Hair follicle dermal papilla cell (primary cell): ENCODE results near the gene HMBS. TPM values are rescaled to one million over a fixed set of nuclear protein-coding genes. Genes with fewer than 3 reads are reported as not detected.

Experiments
- total RNA-seq: library from RNA; depleted of rRNA; stranded (reverse); fragments of >200 nt; gene quantifications from 2 replicates; pipeline ENCODE4 v1.2.3, GENCODE V29; 2012

HMBS gene
- 7.3 and 9.7 TPM in 2 replicates for total RNA-seq

GRCh38 chr11:119084663-119085436 is at the start of gene HMBS:
Gene HMBS (plus strand): TSS chr11:119084881. CDS start chr11:119085034, 153 bp downstream.

GRCh38 chr11:119057000-119057769 is 27.5 kb upstream of the HMBS start, which contains the start of gene HYOU1:
Gene HYOU1 (minus strand): TSS chr11:119057205. CDS start chr11:119056160, 1,045 bp downstream.

GRCh38 chr11:119067371-119068222 is 17.1 kb upstream of the HMBS start, which contains the start of gene VPS11:
Gene VPS11 (plus strand): TSS chr11:119067818. CDS start chr11:119067824, 6 bp downstream.

DNA sequence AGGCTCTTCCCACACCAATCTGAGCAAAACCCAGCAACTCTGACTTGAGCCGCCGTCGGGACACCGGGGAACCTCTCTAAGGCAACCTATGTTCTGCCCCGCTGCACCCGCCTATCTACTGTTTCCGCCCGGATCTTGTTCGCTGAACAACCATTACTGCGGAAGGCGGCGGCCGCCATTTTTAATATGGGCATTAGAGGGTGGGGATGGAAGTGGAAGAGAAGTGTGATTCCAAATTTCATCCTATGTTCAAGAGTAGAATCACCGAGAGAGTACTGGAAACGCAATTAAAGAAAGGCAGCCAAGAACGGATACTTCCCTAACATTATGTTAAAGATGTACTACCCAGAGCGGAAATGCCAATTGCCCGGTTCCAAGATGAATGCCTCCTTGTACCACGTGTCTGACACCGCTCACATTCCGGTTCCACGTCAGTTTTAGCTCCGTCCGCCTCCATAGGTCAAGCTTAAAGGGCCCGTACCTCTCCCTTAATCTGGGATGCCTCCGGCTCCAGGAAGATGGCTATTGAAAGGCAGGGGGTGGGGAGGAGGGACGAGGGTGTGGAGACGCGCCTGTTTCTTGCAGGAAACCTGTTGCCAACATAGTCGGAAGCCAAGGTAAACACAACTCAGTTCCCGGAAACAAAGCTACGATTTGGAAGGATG is 17.2 kb downstream of the HMBS start, which contains the start of gene DPAGT1:
Gene DPAGT1, minus strand, starts transcription at position 95 of the 665 bp plus-strand sequence. CDS start 198 bp downstream, outside the sequence.

DNA sequence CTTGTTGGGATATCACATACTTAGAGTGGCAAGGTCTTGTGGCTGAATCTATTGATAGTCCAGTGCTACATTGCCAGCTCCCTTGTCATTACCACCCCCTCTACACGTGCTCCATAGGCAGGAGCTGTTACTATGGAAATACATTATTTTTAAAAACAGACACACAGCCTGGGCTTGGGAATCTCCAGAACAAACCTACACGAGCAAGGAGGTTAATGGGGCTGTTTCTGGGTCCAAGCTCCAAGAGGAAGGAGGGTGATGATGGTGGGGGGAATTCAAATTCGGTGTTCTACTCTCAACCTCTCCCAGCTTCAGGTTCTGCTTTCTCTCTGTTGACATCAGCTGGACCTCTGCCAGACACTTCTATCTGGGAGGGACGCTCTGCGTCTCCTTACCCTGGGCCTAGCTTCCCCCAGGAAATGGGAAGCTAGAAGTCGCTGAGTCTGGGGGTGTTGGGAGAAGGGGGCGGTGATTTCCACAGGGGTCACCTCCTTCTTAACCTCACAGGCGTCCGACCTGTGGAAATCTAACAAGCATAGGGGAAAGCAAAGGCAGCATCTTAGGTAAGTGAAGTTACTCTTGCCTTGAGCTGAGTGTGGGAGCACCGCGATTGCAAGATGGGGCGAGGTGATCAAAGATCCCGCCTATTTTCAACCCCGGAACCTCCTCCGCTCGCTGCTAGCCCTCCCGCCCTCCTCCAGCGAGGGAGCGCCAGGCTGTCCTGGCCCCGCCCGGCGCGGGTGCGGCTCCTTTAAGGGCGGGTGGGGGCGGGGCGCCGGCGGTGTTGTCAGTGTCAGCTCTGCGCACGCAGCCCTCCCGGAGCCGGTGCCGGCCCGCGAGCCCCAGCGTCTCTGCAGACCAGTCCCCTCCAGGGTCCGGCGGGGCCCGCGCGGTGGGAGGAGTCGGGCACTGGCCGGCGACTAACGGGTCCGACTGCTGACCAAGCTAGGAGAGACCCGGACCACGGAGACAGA is 22.2 kb downstream of the HMBS start, which contains the start of gene C2CD2L:
Gene C2CD2L, plus strand, starts transcription at position 781 of the 974 bp plus-strand sequence. CDS start 398 bp downstream, outside the sequence.

GRCh38 chr11:119121008-119121810 is 36.5 kb downstream of the HMBS start, which contains the start of gene HINFP:
Gene HINFP (plus strand): TSS chr11:119121580. CDS start chr11:119126945, 5,365 bp downstream.

Other genes with a start within 250 kb of the HMBS start
- gene CXCR5, start 201.0 kb upstream of the HMBS start, total RNA-seq, result not detected in 2 replicates
- gene BCL9L, start 159.0 kb upstream of the HMBS start, total RNA-seq, result 60.5 and 63.8 TPM in 2 replicates
- not detected in 2 replicates for gene UPK2, start 128.6 kb upstream of the HMBS start, total RNA-seq
- not detected in 2 replicates for gene FOXR1, start 113.1 kb upstream of the HMBS start, total RNA-seq
- gene CENATAC, start 86.7 kb upstream of the HMBS start, total RNA-seq, result 24.5 and 26.4 TPM in 2 replicates
- gene RPS25, start 66.5 kb upstream of the HMBS start, total RNA-seq, result 360 and 436 TPM in 2 replicates
- gene TRAPPC4, start 66.1 kb upstream of the HMBS start, total RNA-seq, result 36.9 and 38.5 TPM in 2 replicates
- gene SLC37A4, start 54.0 kb upstream of the HMBS start, total RNA-seq, result 10.7 and 11.8 TPM in 2 replicates
- 110 and 138 TPM in 2 replicates for gene HYOU1, start 27.7 kb upstream of the HMBS start, total RNA-seq
- 29.4 and 31.7 TPM in 2 replicates for gene VPS11, start 17.1 kb upstream of the HMBS start, total RNA-seq
- gene DPAGT1, start 17.0 kb downstream of the HMBS start, total RNA-seq, result 15.1 and 20.1 TPM in 2 replicates
- gene C2CD2L, start 22.5 kb downstream of the HMBS start, total RNA-seq, result 2.8 and 4.4 TPM in 2 replicates
- gene HINFP, start 36.7 kb downstream of the HMBS start, total RNA-seq, result 18.0 and 25.3 TPM in 2 replicates
- gene ABCG4, start 64.2 kb downstream of the HMBS start, total RNA-seq, result 0.12 and 0.32 TPM in 2 replicates
- gene NLRX1, start 83.8 kb downstream of the HMBS start, total RNA-seq, result 27.7 and 28.7 TPM in 2 replicates
- gene NHERF4, start 100.6 kb downstream of the HMBS start, total RNA-seq, result not detected in 2 replicates
- gene CBL, start 121.5 kb downstream of the HMBS start, total RNA-seq, result 12.5 and 16.2 TPM in 2 replicates
- gene MCAM, start 232.2 kb downstream of the HMBS start, total RNA-seq, result 20.0 and 60.7 TPM in 2 replicates
- 3.5 and 4.1 TPM in 2 replicates for gene RNF26, start 249.6 kb downstream of the HMBS start, total RNA-seq